Sigmoid colon (tissue), 7 donors: ENCODE measurements around the gene WNT11. TPM values are rescaled to one million over a fixed set of nuclear protein-coding genes. Genes with fewer than 3 reads are reported as not detected.

Experiments used
- DNase-seq: peaks from one replicate; pipeline ENCODE4 v3.0.0-alpha.2; 2019
- H3K27ac ChIP-seq, 4 donors: fragments of 200-600 bp; sonication (generic); one replicate each; pipeline ENCODE4 v1.5.1; 2016 to 2019; ENCODE audit warnings: mild to moderate bottlenecking in 1 of 4
- H3K27me3 ChIP-seq, 3 donors: fragments of 200-600 bp; sonication (generic); one replicate each; pipeline ENCODE4 v1.5.1; 2019; ENCODE audit warnings: mild to moderate bottlenecking in 1 of 3
- H3K36me3 ChIP-seq, 4 donors: fragments of 200-600 bp; sonication (generic); one replicate each; pipeline ENCODE4 v1.5.1; 2016 to 2019
- H3K4me1 ChIP-seq, 4 donors: fragments of 200-600 bp; sonication (generic); one replicate each; pipeline ENCODE4 v1.5.1; 2017 to 2019
- H3K4me3 ChIP-seq, 4 donors: fragments of 200-600 bp; sonication (generic); one replicate each; pipeline ENCODE4 v1.5.1; 2017 to 2019; ENCODE audit warnings: mild to moderate bottlenecking in 2 of 4, moderate library complexity in 1 of 4
- H3K9me3 ChIP-seq, 4 donors: fragments of 200-600 bp in 3 of 4; sonication (generic) in 3 of 4; one replicate each; pipeline versions ENCODE4 v1.5.1 to v1.6.1; 2013 to 2019
- CTCF ChIP-seq, 4 experiments: fragments of 450-650 bp in 3 of 4; fragments of 200-600 bp in 1 of 4; IDR thresholded peaks; one replicate each; pipeline ENCODE4 v1.5.1; 2016 to 2019; ENCODE audit warnings: antibody characterized with exemption in 4 of 4, mild to moderate bottlenecking in 3 of 4, moderate library complexity in 2 of 4
- EP300 ChIP-seq, 4 donors: sonication (generic); formaldehyde crosslinking; IDR thresholded peaks; one replicate each; pipeline ENCODE4 v1.6.1; 2017; ENCODE audit warnings: antibody characterized with exemption in 4 of 4
- POLR2A ChIP-seq, 2 donors: fragments of 450-650 bp; IDR thresholded peaks; one replicate each; pipeline ENCODE4 v1.6.1; 2016; ENCODE audit warnings: antibody characterized with exemption in 2 of 2, mild to moderate bottlenecking in 2 of 2, moderate library complexity in 2 of 2
- POLR2AphosphoS5 ChIP-seq, 4 donors: sonication (generic); formaldehyde crosslinking; IDR thresholded peaks; one replicate each; pipeline ENCODE4 v1.6.1; 2017; ENCODE audit warnings: antibody characterized with exemption in 4 of 4
- WGBS, 2 donors: extraction: QIAGEN DNeasy Blood & Tissue Kit; methylation state at CpG; one replicate each; pipeline ENCODE4 v1.1.7; 2013; 5-methylcytosine and 5-hydroxymethylcytosine counted together
- intact Hi-C: fragments of 100-400 bp; cut with DNase I; formaldehyde crosslinking; loops from one replicate; pipeline ENCODE4 v1.15.1; 2023
- polyA plus RNA-seq, 3 donors: library from polyadenylated mRNA; stranded (reverse); fragments of 200-250 nt; gene quantifications; one replicate each; pipeline ENCODE4 v1.2.3, GENCODE V29; 2013
- total RNA-seq, 4 donors: library from RNA; depleted of rRNA; stranded (reverse); fragments of >200 nt; gene quantifications; one replicate each; pipeline ENCODE4 v1.1.0, GENCODE V29; 2016
- donor health status: healthy with polysubstance abuse.
- donor health status: Bipolar disorder and iron deficiency.
- donor health status: healthy.

The WNT11 gene
- total and polyA plus RNA-seq, 7 donors = 0.92 to 8.9 (median 2.2) TPM

DNA sequence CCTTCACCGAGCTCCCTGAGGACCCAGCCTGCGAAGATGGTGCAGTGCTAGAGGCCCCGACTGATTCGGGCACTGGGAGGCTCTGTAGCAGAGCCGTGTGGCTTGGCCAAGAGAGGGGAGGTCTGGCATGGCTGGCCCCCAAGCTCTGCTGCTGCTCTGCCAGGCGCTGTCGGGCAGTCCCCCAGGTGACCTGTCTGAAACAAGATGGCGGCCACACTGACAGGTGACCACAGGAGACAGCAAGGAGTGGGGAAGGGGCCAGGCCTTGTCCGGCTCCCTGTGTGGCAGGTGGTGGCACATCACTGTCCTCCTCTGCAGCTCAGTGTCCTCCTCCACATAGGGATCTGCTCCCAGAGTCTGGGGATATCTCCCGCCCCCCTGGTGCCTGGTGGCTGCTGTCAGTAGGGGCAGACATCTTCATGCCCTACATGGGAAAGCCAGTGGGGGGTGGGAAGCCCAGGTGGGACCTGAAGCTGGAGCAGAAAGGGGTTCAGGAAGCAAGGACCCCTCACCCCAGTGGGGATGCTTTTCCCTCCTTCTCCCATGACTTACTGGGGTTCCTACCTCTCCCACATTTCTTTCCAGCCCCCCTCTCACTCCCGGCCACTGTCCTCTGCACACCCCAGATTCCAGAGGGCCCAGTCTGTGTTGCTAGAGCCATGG lies 40.1 kb upstream of the WNT11 start:
- Histone ChIP-seq H3K4me1 (no peaks in the 10 kb centered on the region), H3K36me3 (no peaks in the 10 kb centered on the region), H3K9me3 (no peaks in the 10 kb centered on the region), H3K27ac (no peak overlapping the region), H3K4me3 (no peak overlapping the region), H3K27me3 (peaks cover 0 to 9% (median 0%) of the 10 kb centered on the region in 3 donors)
- intact Hi-C loops = no loop called here
- WGBS, 2 donors = 96 to 98% methylated on average over 11 of the region's 11 CpGs
- TF ChIP-seq CTCF (IDR thresholded peaks at IDR 0.05) (no peak), EP300 (IDR thresholded peaks at IDR 0.05) (no peak), POLR2AphosphoS5 (IDR thresholded peaks at IDR 0.05) (no peak), POLR2A (IDR thresholded peaks at IDR 0.05) (no peak)
- DNase-seq = no peak

DNA sequence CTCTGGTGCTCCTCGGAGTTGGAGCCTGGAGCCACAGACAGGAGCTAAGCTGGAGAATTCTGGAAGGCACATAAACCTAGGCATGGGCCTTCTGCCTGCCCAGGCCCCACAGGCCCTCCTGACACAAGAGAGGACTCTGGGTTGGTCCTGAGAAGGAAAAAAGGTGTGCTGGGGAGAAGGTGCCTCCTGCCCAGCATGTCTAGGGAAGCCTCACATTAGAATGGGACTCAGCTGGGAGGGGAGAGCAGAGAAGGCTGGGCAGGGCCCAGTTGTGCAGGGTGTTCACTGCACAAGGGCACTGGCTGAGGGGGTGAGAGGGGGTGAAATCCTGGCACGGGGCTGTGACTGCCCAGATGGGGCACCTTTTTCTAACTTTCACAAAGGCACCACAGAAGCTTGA lies 39.4 kb upstream of the WNT11 start:
- peaks cover 0 to 9% (median 0%) of the 10 kb centered on the region in 3 donors for H3K27me3 ChIP-seq
- H3K27ac ChIP-seq = no peak overlapping the region
- H3K4me1 ChIP-seq = no peaks in the 10 kb centered on the region
- no peak overlapping the region for H3K4me3 ChIP-seq
- intact Hi-C loops = no loop called here
- no peaks in the 10 kb centered on the region for H3K9me3 ChIP-seq
- 85 to 90% methylated on average over 2 of the region's 2 CpGs for WGBS, 2 donors
- no peaks in the 10 kb centered on the region for H3K36me3 ChIP-seq
- DNase-seq = no peak
- TF ChIP-seq EP300 (IDR thresholded peaks at IDR 0.05) = no peak
- no peak for TF ChIP-seq POLR2AphosphoS5 (IDR thresholded peaks at IDR 0.05)
- no peak for TF ChIP-seq POLR2A (IDR thresholded peaks at IDR 0.05)
- no peak for TF ChIP-seq CTCF (IDR thresholded peaks at IDR 0.05)

DNA sequence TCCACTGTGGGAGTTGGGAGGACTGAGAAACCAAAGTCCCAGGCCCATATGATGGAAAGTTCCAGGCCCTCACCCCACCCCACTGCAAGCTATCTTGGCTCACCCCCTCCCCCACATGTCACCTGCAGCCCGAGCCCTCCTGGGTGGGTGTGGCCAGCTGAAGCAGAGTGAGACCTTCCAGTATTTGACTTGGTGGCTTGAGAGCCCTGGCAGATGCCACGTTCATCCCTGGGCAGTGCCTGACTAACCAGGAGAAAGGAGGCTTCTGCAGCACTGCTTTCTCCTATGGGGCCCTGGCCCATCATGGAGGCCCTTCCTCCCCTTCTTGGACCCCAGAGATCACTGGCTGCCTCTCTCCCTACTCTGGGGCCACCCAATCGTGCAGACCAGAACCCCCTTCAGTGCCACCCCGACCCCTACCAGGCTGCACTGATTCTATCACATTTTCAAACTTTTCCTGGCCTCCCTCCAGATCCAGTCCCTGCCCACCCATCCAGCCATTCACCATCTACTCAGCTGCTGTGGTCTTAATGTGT lies 38.1 kb upstream of the WNT11 start:
- intact Hi-C loops = no loop called here
- Histone ChIP-seq H3K9me3 (no peaks in the 10 kb centered on the region), H3K27ac (no peak overlapping the region), H3K4me3 (no peak overlapping the region), H3K27me3 (peaks cover 0 to 9% (median 0%) of the 10 kb centered on the region in 3 donors), H3K36me3 (no peaks in the 10 kb centered on the region), H3K4me1 (no peaks in the 10 kb centered on the region)
- DNase-seq = no peak
- 61 to 80% methylated on average over 4 of the region's 4 CpGs for WGBS, 2 donors
- TF ChIP-seq POLR2AphosphoS5 (IDR thresholded peaks at IDR 0.05) (no peak), EP300 (IDR thresholded peaks at IDR 0.05) (no peak), POLR2A (IDR thresholded peaks at IDR 0.05) (no peak), CTCF (IDR thresholded peaks at IDR 0.05) (no peak)

GRCh38 chr11:76243957-76244285 lies 37.6 kb upstream of the WNT11 start:
- Histone ChIP-seq H3K36me3 (no peaks in the 10 kb centered on the region), H3K27me3 (peaks cover 0 to 9% (median 0%) of the 10 kb centered on the region in 3 donors), H3K27ac (no peak overlapping the region), H3K4me1 (no peaks in the 10 kb centered on the region), H3K4me3 (no peak overlapping the region), H3K9me3 (no peaks in the 10 kb centered on the region)
- no peak for DNase-seq
- intact Hi-C loops = no loop called here
- TF ChIP-seq POLR2AphosphoS5 (IDR thresholded peaks at IDR 0.05) (no peak), POLR2A (IDR thresholded peaks at IDR 0.05) (no peak), CTCF (IDR thresholded peaks at IDR 0.05) (no peak), EP300 (IDR thresholded peaks at IDR 0.05) (no peak)
- WGBS, 2 donors = 85 to 87% methylated on average over 7 of the region's 7 CpGs
